IMR-90 (cell line): ENCODE results near the gene PALLD. TPM values are rescaled to one million over a fixed set of nuclear protein-coding genes. Genes with fewer than 3 reads are reported as not detected.

ENCODE experiments used
- ATAC-seq: fragments of 200-7000 bp; cut with Tn5 transposase; 2 replicates; pipeline ENCODE4 v1.9.1; 2020; ENCODE audit warnings: low read depth, mild to moderate bottlenecking, moderate library complexity
- BruUV-seq: library from RNA; stranded (reverse); fragments of 400-500 nt; replicated peaks from 2 replicates; lab custom pipeline; 2021; lab: Mats Ljungman, UMichigan
- CTCF ChIA-PET: fragments of 300-600 bp; formaldehyde crosslinking; extraction: SDS; loops from one replicate; lab custom pipeline; 2021; ENCODE audit warnings: antibody characterized with exemption; lab: Yijun Ruan, JAX
- POLR2A ChIA-PET: fragments of 300-600 bp; sonication (Branson Sonifier 250); formaldehyde crosslinking; loops from one replicate; lab custom pipeline; 2022; ENCODE audit warnings: antibody characterized with exemption; ENCODE audit not compliant: unreplicated experiment; lab: Charles Lee
- DNase-seq: peaks from one replicate; pipeline ENCODE4 v3.0.0; 2013
- H2AFZ ChIP-seq: replicated peaks from 2 replicates; pipeline ENCODE3; 2013; ENCODE audit warnings: low read length, mild to moderate bottlenecking; ENCODE audit not compliant: poor library complexity
- H2AK5ac ChIP-seq: 2 replicates; pipeline ENCODE4 v1.6.1; 2013; ENCODE audit warnings: low read depth, low read length, inconsistent platforms
- H2AK9ac ChIP-seq: replicated peaks from 2 replicates; pipeline ENCODE3; 2013; ENCODE audit warnings: mild to moderate bottlenecking, low read depth, low read length, moderate library complexity; ENCODE audit not compliant: poor library complexity
- H2BK120ac ChIP-seq: 2 replicates; pipeline ENCODE4 v1.6.1; 2013; ENCODE audit warnings: low read depth, low read length, inconsistent platforms
- H2BK15ac ChIP-seq: 3 replicates; pipeline ENCODE4 v1.6.1; 2013; ENCODE audit warnings: low read depth, low read length, inconsistent platforms
- H2BK20ac ChIP-seq: 2 replicates; pipeline ENCODE4 v1.6.1; 2013; ENCODE audit warnings: low read depth, mild to moderate bottlenecking, inconsistent platforms, low read length, moderate library complexity
- H2BK5ac ChIP-seq: 2 replicates; pipeline ENCODE4 v1.6.1; 2013; ENCODE audit warnings: mild to moderate bottlenecking, low read depth, low read length, inconsistent platforms; ENCODE audit not compliant: poor library complexity, severe bottlenecking
- H3K14ac ChIP-seq: replicated peaks from 2 replicates; pipeline ENCODE4 v1.6.1; 2013; ENCODE audit warnings: low read depth, low read length, inconsistent platforms
- H3K18ac ChIP-seq: 2 replicates; pipeline ENCODE4 v1.6.1; 2013; ENCODE audit warnings: low read depth, low read length, control low read depth
- H3K23ac ChIP-seq: 2 replicates; pipeline ENCODE4 v1.6.1; 2013; ENCODE audit warnings: low read depth, low read length, inconsistent platforms
- H3K27ac ChIP-seq: 2 replicates; pipeline ENCODE4 v1.5.1; 2013; ENCODE audit warnings: mild to moderate bottlenecking, control low read depth, low read length; ENCODE audit not compliant: insufficient read depth
- H3K27me3 ChIP-seq: 2 replicates; pipeline ENCODE4 v1.6.1; 2013; ENCODE audit warnings: low read length; ENCODE audit not compliant: control insufficient read depth, insufficient read depth
- H3K36me3 ChIP-seq: 2 replicates; pipeline ENCODE4 v1.6.1; 2013; ENCODE audit warnings: low read length, mixed read lengths; ENCODE audit not compliant: control insufficient read depth, insufficient read depth
- H3K4ac ChIP-seq: 2 replicates; pipeline ENCODE4 v1.6.1; 2013; ENCODE audit warnings: low read depth, low read length, inconsistent platforms
- H3K4me1 ChIP-seq: 2 replicates; pipeline ENCODE4 v1.6.1; 2013; ENCODE audit warnings: low read length, mixed read lengths; ENCODE audit not compliant: control insufficient read depth, insufficient read depth
- H3K4me2 ChIP-seq: 2 replicates; pipeline ENCODE4 v1.6.1; 2013; ENCODE audit warnings: low read depth, mild to moderate bottlenecking, control low read depth, low read length, moderate library complexity
- H3K4me3 ChIP-seq: 2 replicates; pipeline ENCODE4 v1.5.1; 2013; ENCODE audit warnings: low read depth, mild to moderate bottlenecking, control low read depth, low read length, moderate library complexity; ENCODE audit not compliant: insufficient read depth
- H3K56ac ChIP-seq: 2 replicates; pipeline ENCODE4 v1.6.1; 2013; ENCODE audit warnings: low read length, inconsistent platforms; ENCODE audit not compliant: insufficient read depth; ENCODE audit errors: extremely low read depth
- H3K79me1 ChIP-seq, 2 experiments: 2 replicates each; pipeline ENCODE4 v1.6.1; 2013; ENCODE audit warnings: low read length in 2 of 2, inconsistent platforms in 1 of 2, low read depth in 1 of 2
- H3K9ac ChIP-seq: 2 replicates; pipeline ENCODE4 v1.6.1; 2013; ENCODE audit warnings: low read depth, low read length, control low read depth
- H3K9me1 ChIP-seq: 2 replicates; pipeline ENCODE4 v1.6.1; 2013; ENCODE audit warnings: low read length, inconsistent platforms; ENCODE audit not compliant: insufficient read depth
- H3K9me3 ChIP-seq: 2 replicates; pipeline ENCODE4 v1.6.1; 2013; ENCODE audit warnings: low read length; ENCODE audit not compliant: control insufficient read depth, insufficient read depth
- H4K20me1 ChIP-seq: 2 replicates; pipeline ENCODE4 v1.6.1; 2013; ENCODE audit warnings: low read length, inconsistent platforms; ENCODE audit not compliant: insufficient read depth
- H4K5ac ChIP-seq: 2 replicates; pipeline ENCODE4 v1.6.1; 2013; ENCODE audit warnings: mild to moderate bottlenecking, low read depth, low read length, control low read depth
- H4K8ac ChIP-seq, 2 experiments: 2 replicates each; pipeline ENCODE4 v1.6.1; 2013; ENCODE audit warnings: low read depth in 2 of 2, low read length in 2 of 2, control low read depth in 1 of 2, inconsistent platforms in 1 of 2
- H4K91ac ChIP-seq: 2 replicates; pipeline ENCODE4 v1.6.1; 2013; ENCODE audit warnings: low read depth, low read length, inconsistent platforms; ENCODE audit not compliant: insufficient read depth
- BHLHE40 ChIP-seq: fragments of 150-350 bp; IDR thresholded peaks from 2 replicates; pipeline ENCODE4 v1.6.1; 2016; ENCODE audit warnings: mild to moderate bottlenecking, low read depth, low read length
- CEBPB ChIP-seq: IDR thresholded peaks from 2 replicates; pipeline ENCODE4 v1.6.1; 2012; ENCODE audit warnings: low read depth, low read length, improper control_type of control experiment
- FOS ChIP-seq: fragments of 150-350 bp; IDR thresholded peaks from 2 replicates; pipeline ENCODE4 v1.6.1; 2016; ENCODE audit warnings: low read depth, low read length
- MAZ ChIP-seq: IDR thresholded peaks from 2 replicates; pipeline ENCODE4 v1.6.1; 2012; ENCODE audit warnings: low read depth, mild to moderate bottlenecking, low read length, improper control_type of control experiment, moderate library complexity, borderline replicate concordance
- MXI1 ChIP-seq: IDR thresholded peaks from 2 replicates; pipeline ENCODE4 v1.6.1; 2012; ENCODE audit warnings: low read depth, mild to moderate bottlenecking, low read length, moderate library complexity, borderline replicate concordance
- NFE2L2 ChIP-seq: fragments of 150-350 bp; IDR thresholded peaks from 2 replicates; pipeline ENCODE4 v1.6.1; 2016; ENCODE audit warnings: low read depth, mild to moderate bottlenecking, low read length
- POLR2A ChIP-seq: IDR thresholded peaks from 2 replicates; pipeline ENCODE4 v1.6.1; 2012; ENCODE audit warnings: mild to moderate bottlenecking, low read depth, low read length
- RCOR1 ChIP-seq: IDR thresholded peaks from 2 replicates; pipeline ENCODE4 v1.6.1; 2012; ENCODE audit warnings: mild to moderate bottlenecking, low read length, improper control_type of control experiment; ENCODE audit not compliant: insufficient replicate concordance
- RFX5 ChIP-seq: IDR thresholded peaks from 2 replicates; pipeline ENCODE4 v1.8.0; 2012; ENCODE audit warnings: low read depth, mild to moderate bottlenecking, low read length, moderate library complexity
- SMC3 ChIP-seq: fragments of 150-350 bp; IDR thresholded peaks from 2 replicates; pipeline ENCODE4 v1.6.1; 2016; ENCODE audit warnings: low read depth, mild to moderate bottlenecking, antibody characterized with exemption, low read length, moderate library complexity
- WGBS, 2 experiments: methylation state at CpG; one replicate each; pipeline versions ENCODE4 v1.1.5 to v1.1.7; 2013; ENCODE audit warnings: missing lambda C conversion rate in 2 of 2; ENCODE audit not compliant: insufficient read length in 1 of 2; ENCODE audit errors: extremely low coverage in 2 of 2; 5-methylcytosine and 5-hydroxymethylcytosine counted together
- dilution Hi-C: fragments of 300-500 bp; cut with HindIII; formaldehyde crosslinking; loops from one replicate; pipeline ENCODE4 v1.14.3; 2018; ENCODE audit warnings: low sequenced_read_pairs; ENCODE audit not compliant: unreplicated experiment
- in situ Hi-C: fragments of 300-500 bp; cut with MboI; formaldehyde crosslinking; loops from 3 replicates; pipeline ENCODE4 v1.14.3; 2019; ENCODE audit warnings: low sequenced_read_pairs, inconsistent platforms, mixed read lengths
- intact Hi-C: fragments of 100-400 bp; cut with micrococcal nuclease; formaldehyde crosslinking; loops from 2 replicates; pipeline ENCODE4 v1.10.0; 2022
- polyA plus RNA-seq, 3 experiments: library from polyadenylated mRNA; depleted of rRNA; stranded (reverse); fragments of >200 nt; gene quantifications; 2 replicates each; pipeline ENCODE4 v1.2.3, GENCODE V29; 2012; ENCODE audit warnings: low replicate concordance in 1 of 3
- total RNA-seq: library from RNA; depleted of rRNA; stranded (reverse); fragments of >200 nt; gene quantifications from 2 replicates; pipeline ENCODE4 v1.2.3, GENCODE V29; 2012
- TF ChIP-seq, protein P1 (sequence below): fragments of 150-350 bp; IDR thresholded peaks from 2 replicates; pipeline ENCODE4 v1.6.1; 2016; ENCODE audit warnings: low read depth, mild to moderate bottlenecking, low read length, moderate library complexity, borderline replicate concordance

PALLD gene
- total and polyA plus RNA-seq, 2 of the 4 experiments (the other 2 are of a cell fraction) = 91.0 to 91.9 TPM

GRCh38 chr4:168765322-168765721 lies 268.5 kb downstream of the PALLD start:
- ATAC-seq (no peak), DNase-seq (no peak)
- intact Hi-C loops = no loop called here
- H3K56ac ChIP-seq = no peak overlapping the region
- no peak overlapping the region for H2BK5ac ChIP-seq
- H3K14ac ChIP-seq = peak overlapping the region; percentile 62
- no peaks in the 10 kb centered on the region for H4K20me1 ChIP-seq
- H2BK15ac ChIP-seq = peak overlapping the region; percentile 63; the same call in 2 of the 3 replicates
- H3K4me1 ChIP-seq = peaks cover 24% of the 10 kb centered on the region
- H2BK20ac ChIP-seq = peak overlapping the region; percentile 30
- no peak overlapping the region for H3K9ac ChIP-seq
- no peak overlapping the region for H2AFZ ChIP-seq
- H3K27me3 ChIP-seq = no peaks in the 10 kb centered on the region
- H4K8ac ChIP-seq = peak overlapping the region; percentile 2 to 22; a peak in 2 of 4 replicates
- ChIA-PET POLR2A (no interaction called here), CTCF (interaction anchor here (0.9 kb wide), 1 partner anchor 24 kb away, joined by 4 read pairs; no protein-coding TSS in a partner anchor)
- BruUV-seq = no TSS peak
- H2BK120ac ChIP-seq = peak overlapping the region; percentile 75
- H3K79me1 ChIP-seq = no peaks in the 10 kb centered on the region
- H3K4ac ChIP-seq = peak overlapping the region; percentile 44
- H3K23ac ChIP-seq = no peak overlapping the region
- no peak for TF ChIP-seq SMC3
- TF ChIP-seq FOS = no peak
- no peak for TF ChIP-seq RFX5
- TF ChIP-seq MXI1 = no peak
- no peak for TF ChIP-seq POLR2A
- TF ChIP-seq, protein P1, sequence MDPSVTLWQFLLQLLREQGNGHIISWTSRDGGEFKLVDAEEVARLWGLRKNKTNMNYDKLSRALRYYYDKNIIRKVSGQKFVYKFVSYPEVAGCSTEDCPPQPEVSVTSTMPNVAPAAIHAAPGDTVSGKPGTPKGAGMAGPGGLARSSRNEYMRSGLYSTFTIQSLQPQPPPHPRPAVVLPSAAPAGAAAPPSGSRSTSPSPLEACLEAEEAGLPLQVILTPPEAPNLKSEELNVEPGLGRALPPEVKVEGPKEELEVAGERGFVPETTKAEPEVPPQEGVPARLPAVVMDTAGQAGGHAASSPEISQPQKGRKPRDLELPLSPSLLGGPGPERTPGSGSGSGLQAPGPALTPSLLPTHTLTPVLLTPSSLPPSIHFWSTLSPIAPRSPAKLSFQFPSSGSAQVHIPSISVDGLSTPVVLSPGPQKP = no peak
- no peak for TF ChIP-seq RCOR1
- TF ChIP-seq CEBPB = no peak
- TF ChIP-seq BHLHE40 = no peak
- TF ChIP-seq NFE2L2 = no peak
- TF ChIP-seq MAZ = no peak
- peak overlapping the region; percentile 37; the same call in 1 of the 2 replicates for H2AK5ac ChIP-seq
- no peak overlapping the region for H3K4me3 ChIP-seq
- H4K5ac ChIP-seq = no peak overlapping the region
- dilution Hi-C loops = no loop called here
- 100% methylated on average over 1 of the region's 4 CpGs; no CpG with 5 or more reads in 1 of the 2 experiments for WGBS, 2 experiments
- H3K27ac ChIP-seq = no peak overlapping the region
- in situ Hi-C loops = no loop called here
- no peaks in the 10 kb centered on the region for H3K36me3 ChIP-seq
- peaks cover 12% of the 10 kb centered on the region for H3K9me1 ChIP-seq
- no peaks in the 10 kb centered on the region for H3K9me3 ChIP-seq
- H3K4me2 ChIP-seq = no peak overlapping the region
- H4K91ac ChIP-seq = peak overlapping the region; percentile 48; the same call in 1 of the 2 replicates
- H3K18ac ChIP-seq = peak overlapping the region; percentile 20; the same call in 1 of the 2 replicates
- no peak overlapping the region for H2AK9ac ChIP-seq
